Fibroblast of lung (primary cell): Measurements from ENCODE around the gene KIAA1958.

ENCODE experiments used
- CTCF ChIP-seq, 2 donors: IDR thresholded peaks in 1 of 2; conservative IDR thresholded peaks in 1 of 2; 1 replicate in 1 of 2; 2 replicates in 1 of 2; pipeline ENCODE4 v1.5.1; 2011 to 2012; ENCODE audit warnings: low read length in 2 of 2, control low read depth in 1 of 2, inconsistent platforms in 1 of 2, low read depth in 1 of 2, mild to moderate bottlenecking in 1 of 2
- EZH2 ChIP-seq: IDR thresholded peaks from 2 replicates; pipeline ENCODE4 v1.5.1; 2012; ENCODE audit warnings: low read length, control low read depth, mild to moderate bottlenecking; ENCODE audit errors: missing control alignments

- TF ChIP-seq CTCF (conservative IDR thresholded peaks at IDR 0.05 in 1 of 2, IDR thresholded peaks at IDR 0.05 in 1 of 2; ENCODE audit: low read depth in 1 of 2, low read length in 2 of 2) (no peak), EZH2 (no peak)
Observed at GRCh38 chr9:112526973-112527372, 40.3 kb downstream of the KIAA1958 start.
